ENCODE data around the gene ROBO1.

ROBO1 gene

GRCh38 chr3:79767905-79768267 lies at the start of gene ROBO1:
Gene ROBO1 (minus strand): TSS chr3:79767998.
- Histone ChIP-seq H3K4me3 (ENCODE audit: low read length) (no peak within 1 kb of the TSS), H3K9me3 (replicated peaks; ENCODE audit: insufficient read depth, low read length) (no peaks in the 10 kb centered on the region), H3K4me2 (ENCODE audit: low read depth, low read length) (no peak within 1 kb of the TSS)

GRCh38 chr3:79817224-79817623 lies 49.4 kb upstream of the ROBO1 start:
- Histone ChIP-seq H3K9me2 (replicated peaks; ENCODE audit: insufficient read depth, low read length) (no peaks in the 10 kb centered on the region), H3K27me3 (replicated peaks; ENCODE audit: insufficient read depth, low read length) (no peaks in the 10 kb centered on the region), H3K9me3 (replicated peaks; ENCODE audit: insufficient read depth, low read length) (no peaks in the 10 kb centered on the region), H3K9ac (ENCODE audit: low read length) (no peak overlapping the region), H2AFZ (ENCODE audit: low read length) (no peak overlapping the region), H3K79me2 (ENCODE audit: low read length) (no peaks in the 10 kb centered on the region), H3K4me1 (ENCODE audit: low read length) (peaks cover 11% of the 10 kb centered on the region), H3F3A (ENCODE audit: insufficient read depth, low read length) (peaks cover 7% of the 10 kb centered on the region; the same call in 1 of the 2 replicates), H3K27ac (ENCODE audit: low read length) (no peak overlapping the region), H3K4me3 (ENCODE audit: low read length) (no peak overlapping the region), H3K36me3 (replicated peaks; ENCODE audit: insufficient read depth, low read length) (no peaks in the 10 kb centered on the region), H4K20me1 (ENCODE audit: insufficient read depth, low read length) (no peaks in the 10 kb centered on the region), H3K4me2 (ENCODE audit: low read depth, low read length) (no peak overlapping the region)
- no peak for TF ChIP-seq CTCF (IDR thresholded peaks at IDR 0.05; ENCODE audit: low read length)
- DNase-seq = no peak

More at GRCh38 chr3:79767905-79768267, at the start of gene ROBO1:
- H4K20me1 ChIP-seq (ENCODE audit: insufficient read depth, low read length) = no peaks in the 10 kb centered on the region
- no peak for DNase-seq
- no peaks in the 10 kb centered on the region for H3K27me3 ChIP-seq (replicated peaks; ENCODE audit: insufficient read depth, low read length)
- H3K9ac ChIP-seq (ENCODE audit: low read length) = no peak within 1 kb of the TSS
- no peak within 1 kb of the TSS for H2AFZ ChIP-seq (ENCODE audit: low read length)
- no peaks in the 10 kb centered on the region for H3K4me1 ChIP-seq (ENCODE audit: low read length)
- no peak within 1 kb of the TSS for H3K27ac ChIP-seq (ENCODE audit: low read length)
- H3K9me2 ChIP-seq (replicated peaks; ENCODE audit: insufficient read depth, low read length) = no peaks in the 10 kb centered on the region
- no peaks in the 10 kb centered on the region for H3F3A ChIP-seq (ENCODE audit: insufficient read depth, low read length)
- H3K36me3 ChIP-seq (replicated peaks; ENCODE audit: insufficient read depth, low read length) = no peaks in the 10 kb centered on the region
- TF ChIP-seq CTCF (IDR thresholded peaks at IDR 0.05; ENCODE audit: low read length) = no peak
- no peaks in the 10 kb centered on the region for H3K79me2 ChIP-seq (ENCODE audit: low read length)

- Histone ChIP-seq H3K4me3 (ENCODE audit: low read length) (no peak overlapping the region), H3K9me2 (replicated peaks; ENCODE audit: insufficient read depth, low read length) (no peaks in the 10 kb centered on the region), H3F3A (ENCODE audit: insufficient read depth, low read length) (peaks cover 6% of the 10 kb centered on the region; the same call in 1 of the 2 replicates), H2AFZ (ENCODE audit: low read length) (no peak overlapping the region), H3K36me3 (replicated peaks; ENCODE audit: insufficient read depth, low read length) (no peaks in the 10 kb centered on the region), H3K79me2 (ENCODE audit: low read length) (no peaks in the 10 kb centered on the region), H3K27me3 (replicated peaks; ENCODE audit: insufficient read depth, low read length) (no peaks in the 10 kb centered on the region), H3K4me2 (ENCODE audit: low read depth, low read length) (no peak overlapping the region), H3K4me1 (ENCODE audit: low read length) (peaks cover 11% of the 10 kb centered on the region), H4K20me1 (ENCODE audit: insufficient read depth, low read length) (no peaks in the 10 kb centered on the region), H3K9ac (ENCODE audit: low read length) (no peak overlapping the region), H3K27ac (ENCODE audit: low read length) (no peak overlapping the region), H3K9me3 (replicated peaks; ENCODE audit: insufficient read depth, low read length) (no peaks in the 10 kb centered on the region)
- TF ChIP-seq EZH2 (optimal IDR thresholded peaks at IDR 0.05; ENCODE audit: low read depth, low read length) (no peak), EZH2phosphoT487 (IDR thresholded peaks at IDR 0.05; ENCODE audit: low read length) (no peak), CTCF (IDR thresholded peaks at IDR 0.05; ENCODE audit: low read length) (no peak)
- DNase-seq = no peak
These were observed 47.7 kb upstream of the ROBO1 start for GRCh38 chr3:79815478-79815877.

- Histone ChIP-seq H3K4me2 (ENCODE audit: low read depth, low read length) (no peak overlapping the region), H4K20me1 (ENCODE audit: insufficient read depth, low read length) (no peaks in the 10 kb centered on the region), H3K9ac (ENCODE audit: low read length) (no peak overlapping the region), H3K27ac (ENCODE audit: low read length) (no peak overlapping the region), H3K27me3 (replicated peaks; ENCODE audit: insufficient read depth, low read length) (no peaks in the 10 kb centered on the region), H3K4me1 (ENCODE audit: low read length) (no peaks in the 10 kb centered on the region), H3K4me3 (ENCODE audit: low read length) (no peak overlapping the region), H3K9me2 (replicated peaks; ENCODE audit: insufficient read depth, low read length) (no peaks in the 10 kb centered on the region), H3K9me3 (replicated peaks; ENCODE audit: insufficient read depth, low read length) (no peaks in the 10 kb centered on the region), H3K36me3 (replicated peaks; ENCODE audit: insufficient read depth, low read length) (no peaks in the 10 kb centered on the region), H2AFZ (ENCODE audit: low read length) (no peak overlapping the region), H3K79me2 (ENCODE audit: low read length) (no peaks in the 10 kb centered on the region), H3F3A (ENCODE audit: insufficient read depth, low read length) (no peaks in the 10 kb centered on the region)
- TF ChIP-seq EZH2 (optimal IDR thresholded peaks at IDR 0.05; ENCODE audit: low read depth, low read length) (no peak), CTCF (IDR thresholded peaks at IDR 0.05; ENCODE audit: low read length) (no peak), EZH2phosphoT487 (IDR thresholded peaks at IDR 0.05; ENCODE audit: low read length) (no peak)
- DNase-seq = no peak
These were observed 42.8 kb upstream of the ROBO1 start for GRCh38 chr3:79810581-79810980.

Data from MM.1S (cell line).